HG02840 (cell line): ENCODE results near the gene RASA4.
"Not testable (repeated sequence)": the region's sequence is repeated elsewhere in the genome, so short reads cannot be mapped to it uniquely, and the experiment has no call there.

Experiments
- ATAC-seq: cut with Tn5 transposase; IDR thresholded peaks from one replicate; pipeline ENCODE4 v1.9.1; 2021; ENCODE audit warnings: mild to moderate bottlenecking, moderate library complexity, moderate number of reproducible peaks; ENCODE audit not compliant: unreplicated experiment, low FRiP score

The RASA4 gene

GRCh38 chr7:102545288-102545687 is 71.3 kb downstream of the RASA4 start:
- not testable (repeated sequence) for ATAC-seq

- not testable (repeated sequence) for ATAC-seq
Measured at GRCh38 chr7:102544372-102544771, 72.2 kb downstream of the RASA4 start.

DNA sequence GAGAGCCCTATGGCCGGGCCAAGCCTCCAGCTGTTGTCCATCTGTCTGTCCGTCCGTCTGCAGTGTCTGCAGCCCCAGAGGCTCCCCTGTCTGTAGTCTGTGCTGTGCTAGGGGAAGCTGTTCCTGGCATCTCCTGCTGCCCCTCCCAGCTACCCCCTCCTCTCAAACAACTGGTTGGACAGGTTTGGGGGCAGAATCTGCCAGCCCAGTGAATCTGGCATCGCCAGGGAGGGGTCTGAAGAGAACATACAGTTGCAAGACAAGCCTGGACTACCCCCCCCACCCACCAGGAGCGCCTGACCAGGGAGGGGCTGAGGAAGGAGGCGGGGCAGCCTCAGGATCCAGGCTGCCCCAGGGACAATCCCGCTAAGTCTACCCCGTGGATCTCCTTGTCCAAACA is 73.0 kb downstream of the RASA4 start, which contains the start of gene UPK3BL2:
Gene UPK3BL2, minus strand, starts transcription at position 101 of the 400 bp plus-strand sequence. Its CDS starts 60 bp downstream, at position 41.
- not testable (repeated sequence) for ATAC-seq

GRCh38 chr7:102542771-102543170 is 73.8 kb downstream of the RASA4 start:
- ATAC-seq, result not testable (repeated sequence)

- ATAC-seq, result not testable (repeated sequence)
Measured at GRCh38 chr7:102542083-102542482, 74.5 kb downstream of the RASA4 start.

DNA sequence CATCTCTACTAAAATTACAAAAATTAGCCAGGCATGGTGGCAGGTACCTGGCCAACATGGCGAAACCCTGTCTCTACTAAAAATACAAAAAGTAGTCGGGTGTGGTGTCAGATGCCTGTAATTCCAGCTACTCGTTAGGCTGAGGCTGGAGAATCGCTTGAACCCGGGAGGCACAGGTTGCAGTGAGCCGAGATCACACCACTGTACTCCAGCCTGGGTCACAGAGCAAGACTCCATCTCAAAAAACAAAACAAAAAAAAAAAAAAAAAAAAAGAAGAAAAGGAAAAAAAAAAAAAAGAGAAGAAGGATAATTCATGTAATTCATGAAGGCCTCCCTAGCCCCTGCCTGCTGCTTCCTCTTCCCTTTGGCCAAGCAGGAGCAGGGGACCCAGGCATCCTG is 76.0 kb downstream of the RASA4 start:
- ATAC-seq, result not testable (repeated sequence)

GRCh38 chr7:102535062-102535615 is 81.4 kb downstream of the RASA4 start:
- ATAC-seq, result not testable (repeated sequence)

- ATAC-seq, result not testable (repeated sequence)
Measured at GRCh38 chr7:102532127-102532526, 84.4 kb downstream of the RASA4 start.

DNA sequence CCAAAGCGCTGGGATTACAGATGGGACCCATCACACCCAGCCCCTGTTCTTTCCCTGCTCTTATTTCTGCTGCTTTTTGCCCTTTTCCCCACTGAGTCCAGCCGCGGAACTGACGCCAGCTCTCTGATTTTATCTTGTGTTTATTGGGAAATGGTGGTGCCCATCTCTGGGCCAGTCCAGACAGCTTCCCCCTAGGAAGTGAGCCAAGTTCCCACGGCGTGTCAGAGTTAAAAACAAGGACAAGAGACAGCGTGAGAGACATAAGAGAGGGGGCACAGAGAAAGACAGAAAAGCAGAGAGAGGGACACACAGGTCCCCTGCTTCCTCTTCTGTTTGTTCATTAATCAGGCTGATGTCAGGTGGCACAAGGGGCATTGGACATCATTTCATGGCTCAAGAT is 85.0 kb downstream of the RASA4 start:
- ATAC-seq, result not testable (repeated sequence)

DNA sequence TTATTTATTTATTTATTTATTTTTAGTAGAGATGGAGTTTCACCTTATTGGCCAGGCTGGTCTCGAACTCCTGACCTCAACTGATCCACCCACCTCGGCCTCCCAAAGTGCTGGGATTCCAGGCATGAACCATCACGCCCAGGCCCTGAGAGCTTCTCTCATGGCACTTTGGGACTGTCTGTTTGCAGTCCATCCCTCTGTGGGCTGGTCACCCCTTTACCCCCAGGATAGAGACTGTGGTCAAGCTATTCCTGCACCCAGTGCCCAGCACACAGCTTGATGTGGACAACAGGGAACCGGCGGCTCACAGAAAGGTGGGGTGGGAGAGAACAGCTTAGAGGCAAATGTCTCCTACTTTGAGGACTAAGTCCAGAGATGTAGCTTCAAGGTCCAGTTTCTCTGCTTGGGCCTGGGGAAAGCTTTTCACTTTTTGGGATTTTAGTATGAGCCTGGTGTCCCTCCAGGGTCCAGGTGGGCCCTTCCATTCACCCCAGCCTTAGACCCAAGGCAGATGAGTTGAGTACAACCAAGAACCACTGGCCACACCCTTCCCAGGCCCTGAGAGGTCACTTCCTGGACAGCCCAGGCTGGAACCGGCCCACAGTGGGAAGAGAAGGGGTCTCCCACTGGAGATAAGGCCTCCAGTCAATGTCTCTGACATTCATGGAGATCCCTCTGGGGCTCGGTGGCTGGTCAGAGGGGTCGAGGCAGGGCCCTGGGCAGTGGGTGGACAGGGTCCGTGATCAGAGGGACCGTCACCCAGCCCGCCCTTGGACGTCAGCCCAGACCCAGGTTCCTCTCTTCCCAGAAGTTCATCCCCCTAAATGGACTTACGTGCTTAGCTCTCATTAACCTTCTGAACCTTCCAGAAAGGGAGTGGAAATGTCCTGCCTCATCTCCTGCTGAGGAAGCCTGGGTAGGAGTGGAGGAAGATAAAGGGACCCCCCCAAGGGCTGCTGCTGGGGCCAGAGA is 88.4 kb downstream of the RASA4 start:
- not testable (repeated sequence) for ATAC-seq

DNA sequence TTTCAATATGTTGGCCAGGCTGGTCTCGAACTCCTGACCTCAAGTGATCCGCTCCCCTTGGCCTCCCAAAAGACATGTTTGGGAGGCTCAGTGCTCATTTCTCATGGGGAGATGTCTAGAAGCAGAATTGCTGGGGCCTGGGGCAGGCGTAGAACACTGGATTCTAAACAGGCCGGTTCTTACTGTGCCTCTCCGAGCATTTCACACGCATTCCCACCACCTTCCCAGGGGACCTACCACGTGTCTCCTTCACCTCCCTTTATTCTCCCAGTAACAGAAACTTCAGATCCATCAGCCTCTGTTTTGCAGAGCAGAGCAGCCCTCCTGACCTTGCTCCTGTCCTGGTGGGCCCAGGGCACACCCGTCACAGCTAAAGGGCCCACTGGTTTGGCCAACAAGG is 89.4 kb downstream of the RASA4 start:
- not testable (repeated sequence) for ATAC-seq

DNA sequence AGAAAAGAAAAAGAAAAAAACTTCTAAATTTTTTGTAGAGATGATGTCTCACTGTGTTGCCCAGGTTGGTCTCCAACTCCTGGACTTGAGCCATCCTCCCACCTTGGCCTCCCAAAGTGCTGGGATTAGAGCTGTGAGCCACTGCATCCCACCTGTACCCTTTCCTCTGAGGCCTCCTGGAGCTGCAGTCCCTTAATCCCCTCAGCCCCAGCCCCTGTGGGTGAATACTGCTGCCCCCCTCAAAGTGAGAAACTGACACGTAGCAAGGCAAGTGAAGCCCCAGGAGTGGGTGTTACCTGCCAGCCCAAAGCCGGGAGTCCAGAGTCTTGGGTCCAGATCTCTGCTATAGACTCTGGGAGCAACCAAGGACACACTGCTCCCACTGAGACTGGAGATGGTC is 91.8 kb downstream of the RASA4 start:
- ATAC-seq, result not testable (repeated sequence)
